ENCODE results near the gene DAP. TPM values are rescaled to one million over a fixed set of nuclear protein-coding genes. Genes with fewer than 3 reads are reported as not detected.

Gene DAP
- polyA plus RNA-seq, 3 donors = 60.9 to 69.0 (median 62.3) TPM

- Mint-ChIP-seq H3K9me3 (peaks cover 0 to 1% (median 0%) of the 10 kb centered on the region in 7 donors), H3K36me3 (no peaks in the 10 kb centered on the region), H3K27ac (no peak overlapping the region), H3K27me3 (ENCODE audit: low read depth in 3 of 3) (peaks cover 0 to 2% (median 0%) of the 10 kb centered on the region in 3 donors), H3K4me1 (peaks cover 12% of the 10 kb centered on the region), H3K4me3 (no peak overlapping the region)
- 100% methylated on average over 3 of the region's 4 CpGs for WGBS (ENCODE audit: insufficient coverage)
- Histone ChIP-seq H3K27ac (ENCODE audit: low read depth in 1 of 2, low read length in 2 of 2) (no peak overlapping the region), H3K36me3 (replicated peaks in 1 of 2; ENCODE audit: control insufficient read depth in 1 of 2, insufficient read depth in 2 of 2, low read length in 2 of 2) (no peaks in the 10 kb centered on the region), H3K9ac (ENCODE audit: insufficient read depth, low read length, poor library complexity, severe bottlenecking) (no peak overlapping the region), H3K4me3 (replicated peaks in 1 of 3; ENCODE audit: low read depth in 2 of 3, low read length in 3 of 3) (no peak overlapping the region), H4K20me1 (ENCODE audit: insufficient read depth, low read length) (no peaks in the 10 kb centered on the region), H3K4me1 (ENCODE audit: control insufficient read depth in 1 of 2, insufficient read depth in 2 of 2, low read length in 2 of 2) (peaks cover 13 to 15% of the 10 kb centered on the region in 2 donors), H3K4me2 (replicated peaks; ENCODE audit: extremely low read depth, low read length, poor library complexity, severe bottlenecking) (no peak overlapping the region), H3K9me3 (replicated peaks in 1 of 2; ENCODE audit: control insufficient read depth in 1 of 2, insufficient read depth in 1 of 2, low read length in 2 of 2) (no peaks in the 10 kb centered on the region), H2AFZ (ENCODE audit: insufficient read depth, low read depth, low read length, poor library complexity, severe bottlenecking) (no peak overlapping the region), H3K27me3 (ENCODE audit: control insufficient read depth in 2 of 2, insufficient read depth in 2 of 2, low read length in 2 of 2) (no peaks in the 10 kb centered on the region), H3K79me2 (ENCODE audit: insufficient read depth, low read length) (no peaks in the 10 kb centered on the region)
- DNase-seq = no peak
- TF ChIP-seq CTCF (IDR thresholded peaks at IDR 0.05) = no peak
- intact Hi-C loops (cut with micrococcal nuclease) = no loop called here
These were observed 102.8 kb downstream of the DAP start for GRCh38 chr5:10658265-10658664.

- H3K36me3 ChIP-seq (replicated peaks in 1 of 2; ENCODE audit: control insufficient read depth in 1 of 2, insufficient read depth in 2 of 2, low read length in 2 of 2) = no peaks in the 10 kb centered on the region
- H4K20me1 ChIP-seq (ENCODE audit: insufficient read depth, low read length) = no peaks in the 10 kb centered on the region
- no peak overlapping the region for H3K9ac ChIP-seq (ENCODE audit: insufficient read depth, low read length, poor library complexity, severe bottlenecking)
- DNase-seq = no peak
- no peak overlapping the region for H3K27ac ChIP-seq (ENCODE audit: low read depth in 1 of 2, low read length in 2 of 2)
- no peaks in the 10 kb centered on the region for H3K27me3 ChIP-seq (ENCODE audit: control insufficient read depth in 2 of 2, insufficient read depth in 2 of 2, low read length in 2 of 2)
- intact Hi-C loops (cut with micrococcal nuclease) = no loop called here
- H3K4me3 ChIP-seq (replicated peaks in 1 of 3; ENCODE audit: low read depth in 2 of 3, low read length in 3 of 3) = no peak overlapping the region
- H3K9me3 ChIP-seq (replicated peaks in 1 of 2; ENCODE audit: control insufficient read depth in 1 of 2, insufficient read depth in 1 of 2, low read length in 2 of 2) = no peaks in the 10 kb centered on the region
- Mint-ChIP-seq H3K36me3 (no peaks in the 10 kb centered on the region), H3K9me3 (no peaks in the 10 kb centered on the region), H3K27me3 (ENCODE audit: low read depth in 3 of 3) (peaks cover 0 to 2% (median 0%) of the 10 kb centered on the region in 3 donors), H3K4me3 (no peak overlapping the region), H3K27ac (no peak overlapping the region), H3K4me1 (no peaks in the 10 kb centered on the region)
- H3K79me2 ChIP-seq (ENCODE audit: insufficient read depth, low read length) = no peaks in the 10 kb centered on the region
- no peak for TF ChIP-seq CTCF (IDR thresholded peaks at IDR 0.05)
- H2AFZ ChIP-seq (ENCODE audit: insufficient read depth, low read depth, low read length, poor library complexity, severe bottlenecking) = no peak overlapping the region
- WGBS (ENCODE audit: insufficient coverage) = 98% methylated on average over 14 of the region's 18 CpGs
- no peak overlapping the region for H3K4me2 ChIP-seq (replicated peaks; ENCODE audit: extremely low read depth, low read length, poor library complexity, severe bottlenecking)
- H3K4me1 ChIP-seq (ENCODE audit: control insufficient read depth in 1 of 2, insufficient read depth in 2 of 2, low read length in 2 of 2) = no peaks in the 10 kb centered on the region
These were observed 104.8 kb downstream of the DAP start for GRCh38 chr5:10655972-10656830.
